ENCODE measurements around the gene RNF150. TPM values are rescaled to one million over a fixed set of nuclear protein-coding genes. Genes with fewer than 3 reads are reported as not detected.

The RNF150 gene
- total RNA-seq, 1 experiment from 2014 or later: 4.4 TPM

DNA sequence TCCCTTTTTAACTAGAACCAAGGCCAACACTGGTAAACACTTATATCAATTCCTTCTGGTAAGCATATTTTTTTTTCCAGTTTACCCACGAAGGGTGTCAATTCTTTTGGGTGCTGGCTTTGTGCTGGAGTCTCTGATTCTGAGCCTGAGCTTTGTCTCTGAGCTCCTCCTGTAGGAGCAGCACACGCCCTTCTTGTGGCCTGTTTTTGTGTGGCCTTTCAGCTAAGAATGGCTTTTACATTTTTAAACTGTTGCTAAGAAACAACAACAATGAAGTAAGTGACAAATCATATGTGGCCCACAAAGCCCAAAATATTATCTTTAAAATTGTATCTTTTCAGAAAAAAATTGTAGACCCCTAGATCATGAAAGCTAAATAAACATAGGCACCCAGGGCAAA, 279.1 kb downstream of the RNF150 start:
- Histone ChIP-seq H3K4ac (ENCODE audit: low read depth, low read length) (no peak overlapping the region), H2BK120ac (ENCODE audit: low read depth, low read length, poor library complexity, severe bottlenecking) (no peak overlapping the region), H4K91ac (ENCODE audit: insufficient read length, low read depth, low read length) (no peak overlapping the region), H2BK20ac (ENCODE audit: low read depth, low read length, poor library complexity, severe bottlenecking) (no peak overlapping the region), H3T11ph (ENCODE audit: low read length) (no peak overlapping the region), H3K27ac (ENCODE audit: insufficient read length, low read depth, low read length) (no peak overlapping the region), H2BK5ac (ENCODE audit: insufficient read length, low read length) (no peak overlapping the region), H3K27me3 (ENCODE audit: insufficient read depth, low read length) (no peaks in the 10 kb centered on the region), H3K9ac (ENCODE audit: extremely low read depth, insufficient read length, low read length) (no peak overlapping the region), H4K5ac (ENCODE audit: insufficient read length, low read depth, low read length) (no peak overlapping the region), H4K8ac (replicated peaks; ENCODE audit: insufficient read length, low read depth, low read length) (no peak overlapping the region), H3K79me2 (ENCODE audit: insufficient read depth, low read length) (no peaks in the 10 kb centered on the region), H2BK12ac (ENCODE audit: insufficient read length, low read depth, low read length) (no peak overlapping the region), H3K23me2 (ENCODE audit: insufficient read length, low read depth, low read length, poor library complexity, severe bottlenecking) (no peaks in the 10 kb centered on the region), H2AK5ac (ENCODE audit: insufficient read length, low read length) (no peak overlapping the region), H4K20me1 (ENCODE audit: control insufficient read depth, insufficient read depth, insufficient read length) (no peaks in the 10 kb centered on the region), H3K4me1 (ENCODE audit: insufficient read depth, low read length) (peaks cover 3% of the 10 kb centered on the region; the same call in 1 of the 2 replicates), H3K56ac (ENCODE audit: insufficient read length, low read depth, low read length) (no peak overlapping the region), H3K14ac (ENCODE audit: insufficient read depth, low read length) (no peak overlapping the region), H3K18ac (ENCODE audit: insufficient read length, low read depth, low read length) (no peak overlapping the region), H2BK15ac (ENCODE audit: low read depth, low read length) (no peak overlapping the region), H3K79me1 (ENCODE audit: insufficient read depth, low read depth, low read length, poor library complexity, severe bottlenecking) (no peaks in the 10 kb centered on the region), H3K23ac (ENCODE audit: insufficient read length, low read depth, low read length) (no peak overlapping the region), H2AFZ (ENCODE audit: low read length) (no peak overlapping the region), H3K4me2 (ENCODE audit: insufficient read depth, insufficient read length, low read length) (no peak overlapping the region), H3K9me3 (ENCODE audit: control insufficient read depth, low read depth, low read length) (no peaks in the 10 kb centered on the region)
- Mint-ChIP-seq H3K36me3 (ENCODE audit: insufficient read depth in 1 of 3, low read depth in 3 of 3) (no peaks in the 10 kb centered on the region), H3K4me3 (no peak overlapping the region), H3K27me3 (ENCODE audit: low read depth) (no peaks in the 10 kb centered on the region), H3K27ac (no peak overlapping the region), H3K4me1 (peaks cover 6 to 9% of the 10 kb centered on the region in 2 experiments), H3K9me3 (no peaks in the 10 kb centered on the region)
- TF ChIP-seq, protein P1, sequence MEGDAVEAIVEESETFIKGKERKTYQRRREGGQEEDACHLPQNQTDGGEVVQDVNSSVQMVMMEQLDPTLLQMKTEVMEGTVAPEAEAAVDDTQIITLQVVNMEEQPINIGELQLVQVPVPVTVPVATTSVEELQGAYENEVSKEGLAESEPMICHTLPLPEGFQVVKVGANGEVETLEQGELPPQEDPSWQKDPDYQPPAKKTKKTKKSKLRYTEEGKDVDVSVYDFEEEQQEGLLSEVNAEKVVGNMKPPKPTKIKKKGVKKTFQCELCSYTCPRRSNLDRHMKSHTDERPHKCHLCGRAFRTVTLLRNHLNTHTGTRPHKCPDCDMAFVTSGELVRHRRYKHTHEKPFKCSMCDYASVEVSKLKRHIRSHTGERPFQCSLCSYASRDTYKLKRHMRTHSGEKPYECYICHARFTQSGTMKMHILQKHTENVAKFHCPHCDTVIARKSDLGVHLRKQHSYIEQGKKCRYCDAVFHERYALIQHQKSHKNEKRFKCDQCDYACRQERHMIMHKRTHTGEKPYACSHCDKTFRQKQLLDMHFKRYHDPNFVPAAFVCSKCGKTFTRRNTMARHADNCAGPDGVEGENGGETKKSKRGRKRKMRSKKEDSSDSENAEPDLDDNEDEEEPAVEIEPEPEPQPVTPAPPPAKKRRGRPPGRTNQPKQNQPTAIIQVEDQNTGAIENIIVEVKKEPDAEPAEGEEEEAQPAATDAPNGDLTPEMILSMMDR (conservative IDR thresholded peaks at IDR 0.05): no peak
- DNase-seq: no peak
- no CpG with 5 or more reads among the region's 2 CpGs for WGBS (ENCODE audit: extremely low coverage, insufficient read length, low lambda C conversion rate)
